HG03378 (cell line): ENCODE measurements around the gene UNC13D.
"Not testable (repeated sequence)": the region's sequence is repeated elsewhere in the genome, so short reads cannot be mapped to it uniquely, and the experiment has no call there.

Experiments used
- ATAC-seq: cut with Tn5 transposase; IDR thresholded peaks from one replicate; pipeline ENCODE4 v1.9.1; 2021; ENCODE audit warnings: mild to moderate bottlenecking, moderate library complexity; ENCODE audit not compliant: unreplicated experiment

The UNC13D gene

DNA sequence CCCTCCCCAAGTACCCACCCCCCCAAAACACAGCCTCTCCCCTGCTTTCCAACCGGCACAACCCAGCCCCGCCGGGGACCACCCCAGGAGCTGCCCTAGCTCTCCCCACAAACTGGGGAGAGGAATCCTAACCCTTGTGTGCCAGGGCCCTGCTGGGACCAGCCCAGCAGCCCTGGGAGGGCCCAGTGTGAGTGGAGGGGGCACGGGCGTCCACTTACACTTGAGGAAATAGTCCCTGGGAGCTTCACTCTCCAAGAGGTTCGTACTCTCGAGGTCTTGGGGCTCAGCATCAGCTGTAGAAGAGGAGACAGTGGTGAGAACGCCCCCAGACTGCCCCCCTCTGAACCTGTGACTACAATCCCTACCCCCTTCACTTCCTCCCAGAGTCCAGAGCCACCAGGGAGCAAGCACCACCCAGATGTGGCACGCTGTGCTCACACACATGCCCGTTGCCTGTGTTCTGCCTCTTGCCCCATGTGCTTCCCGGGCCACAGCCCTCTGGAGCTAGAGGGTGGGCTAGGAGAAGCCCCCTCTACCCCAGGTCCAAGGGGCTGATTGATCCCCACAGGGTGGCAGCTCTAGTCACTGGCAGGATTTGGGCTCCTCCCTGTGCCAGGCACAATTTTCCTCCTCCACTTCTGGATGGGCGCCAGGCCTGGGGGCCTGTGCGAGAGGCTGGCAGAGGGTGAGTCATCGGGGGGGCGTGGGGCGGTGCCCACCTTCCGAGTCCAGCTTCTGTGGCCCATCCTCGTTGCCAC, 31.2 kb upstream of the UNC13D start:
- no peak for ATAC-seq

GRCh38 chr17:75874323-75875181, 30.3 kb upstream of the UNC13D start:
- no peak for ATAC-seq

- no peak for ATAC-seq
These were observed 29.6 kb upstream of the UNC13D start for GRCh38 chr17:75873587-75874322.

- no peak for ATAC-seq
These were observed 28.5 kb upstream of the UNC13D start for GRCh38 chr17:75872434-75873351.

- ATAC-seq: not testable (repeated sequence)
These were observed 26.0 kb upstream of the UNC13D start for GRCh38 chr17:75870228-75870627.

DNA sequence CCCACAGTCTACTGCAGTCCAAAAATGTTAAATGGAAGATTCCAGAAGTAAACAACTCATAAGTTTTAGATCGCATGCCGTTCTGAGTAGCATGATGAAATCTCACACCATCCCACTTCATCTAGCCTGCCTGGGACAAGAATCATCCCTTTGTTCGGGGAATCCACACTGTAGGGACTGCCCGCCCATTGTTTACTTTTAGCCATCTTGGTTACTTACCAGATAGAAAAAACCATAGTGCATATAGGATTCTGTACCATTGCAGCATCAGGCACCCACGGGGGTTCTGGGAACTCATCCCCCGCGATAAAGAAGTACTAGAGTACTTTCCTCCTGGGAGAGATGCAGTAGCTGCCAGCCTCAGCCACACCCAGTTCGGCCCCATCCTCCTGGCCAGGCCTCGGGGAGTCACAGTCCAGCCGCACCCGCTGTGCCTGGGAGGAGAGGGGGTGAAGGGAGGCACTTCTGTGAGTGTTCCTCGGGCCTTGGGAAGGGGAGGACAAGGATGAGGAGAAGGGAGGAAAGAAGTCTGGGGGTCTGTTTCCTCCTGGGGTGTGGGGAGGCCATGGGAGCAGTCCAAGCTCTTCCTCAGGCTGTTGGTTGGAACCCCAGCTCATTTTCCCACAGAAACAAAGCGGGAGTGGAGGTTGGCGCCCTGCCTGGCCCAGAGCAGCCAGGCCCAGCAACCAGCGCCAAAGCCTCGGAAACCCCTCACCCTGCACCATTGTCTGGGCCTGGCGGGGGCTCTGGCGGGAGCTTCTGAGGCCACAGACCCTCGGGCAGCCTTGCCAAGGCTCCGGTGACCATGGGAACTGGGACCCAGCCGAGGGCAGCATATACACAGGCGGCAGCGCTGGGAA, 25.3 kb upstream of the UNC13D start:
- ATAC-seq: no peak

DNA sequence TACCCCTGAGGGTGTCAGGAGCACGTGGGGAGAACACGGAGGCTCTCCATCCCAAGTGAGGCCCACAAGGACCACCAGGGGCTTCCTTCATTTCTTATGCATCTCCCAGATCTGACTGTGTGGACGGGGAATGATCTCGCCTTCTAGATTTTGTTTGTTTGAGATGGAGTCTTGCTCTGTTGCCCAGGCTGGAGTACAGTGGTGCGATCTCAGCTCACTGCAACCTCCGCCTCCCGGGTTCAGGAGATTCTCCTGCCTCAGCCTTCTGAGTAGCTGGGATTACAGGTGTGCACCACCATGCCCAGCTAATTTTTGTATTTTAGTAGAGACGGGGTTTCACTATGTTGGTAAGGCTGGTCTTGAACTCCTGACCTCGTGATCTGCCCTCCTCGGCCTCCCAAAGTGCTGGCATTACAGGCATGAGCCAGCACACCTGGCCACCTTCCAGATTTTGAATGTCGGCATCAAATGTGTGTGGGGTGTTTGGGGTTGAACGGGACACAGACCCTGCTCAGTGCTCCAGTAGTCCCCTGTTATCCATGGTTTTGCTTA, 24.6 kb upstream of the UNC13D start:
- not testable (repeated sequence) for ATAC-seq

DNA sequence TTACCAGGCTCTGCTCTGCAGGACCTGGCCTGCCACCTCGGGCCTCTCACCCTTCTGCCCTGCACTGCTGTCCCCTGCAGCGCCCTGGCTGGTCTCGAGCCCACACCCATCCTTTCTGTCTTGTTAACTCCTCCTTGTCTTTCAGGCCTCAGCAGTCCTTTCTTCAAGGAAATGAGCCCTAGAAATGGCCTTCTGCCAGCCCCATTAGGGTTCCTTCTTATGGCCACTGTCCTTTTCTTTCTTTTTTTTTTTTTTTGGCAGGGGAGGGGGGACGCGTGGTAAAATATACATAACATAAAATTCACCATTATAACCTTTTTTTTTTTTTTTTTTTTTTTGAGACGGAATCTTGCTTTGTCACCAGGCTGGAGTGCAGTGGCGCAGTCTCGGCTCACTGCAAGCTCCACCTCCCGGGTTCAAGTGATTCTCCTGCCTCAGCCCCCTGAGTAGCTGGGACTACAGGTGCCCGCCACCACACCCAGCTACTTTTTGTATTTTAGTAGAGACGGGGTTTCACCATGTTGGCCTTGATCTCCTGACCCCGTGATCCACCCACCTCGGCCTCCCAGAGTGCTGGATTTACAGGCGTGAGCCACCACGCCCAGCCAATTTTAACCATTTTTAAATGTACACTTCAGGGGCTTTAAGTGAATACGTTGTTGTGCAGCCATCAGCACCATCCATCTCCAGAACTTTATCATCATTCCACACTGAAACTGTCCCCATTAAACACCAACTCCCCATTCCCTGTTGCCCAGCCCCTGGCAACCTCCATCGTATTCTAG, 21.4 kb upstream of the UNC13D start:
- ATAC-seq: not testable (repeated sequence)

DNA sequence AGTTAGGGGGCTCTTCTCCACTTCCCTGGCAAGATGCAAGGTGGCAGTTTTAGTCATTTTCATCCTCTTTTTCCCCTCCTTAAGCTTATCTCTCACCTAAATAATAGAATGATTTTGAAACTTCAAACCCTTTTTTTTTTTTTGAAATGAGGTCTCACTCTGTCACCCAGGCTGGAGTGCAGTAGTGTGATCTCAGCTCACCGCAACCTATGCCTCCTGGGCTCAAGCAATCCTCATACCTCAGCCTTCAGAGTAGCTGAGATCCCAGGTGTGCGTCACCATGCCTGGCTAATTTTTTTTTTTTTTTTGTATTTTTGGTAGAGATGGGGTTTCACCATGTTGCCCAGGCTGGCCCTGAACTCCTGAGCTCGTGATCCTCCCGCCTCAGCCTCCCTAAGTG, 20.7 kb upstream of the UNC13D start:
- ATAC-seq: not testable (repeated sequence)

GRCh38 chr17:75864448-75864871, 20.3 kb upstream of the UNC13D start:
- ATAC-seq: peak; percentile 79

- no peak for ATAC-seq
These were observed 17.7 kb upstream of the UNC13D start for GRCh38 chr17:75861927-75862317.

GRCh38 chr17:75859358-75859757, 15.2 kb upstream of the UNC13D start:
- not testable (repeated sequence) for ATAC-seq

- ATAC-seq: peak; percentile 14
These were observed 12.0 kb upstream of the UNC13D start for GRCh38 chr17:75856062-75856756.

DNA sequence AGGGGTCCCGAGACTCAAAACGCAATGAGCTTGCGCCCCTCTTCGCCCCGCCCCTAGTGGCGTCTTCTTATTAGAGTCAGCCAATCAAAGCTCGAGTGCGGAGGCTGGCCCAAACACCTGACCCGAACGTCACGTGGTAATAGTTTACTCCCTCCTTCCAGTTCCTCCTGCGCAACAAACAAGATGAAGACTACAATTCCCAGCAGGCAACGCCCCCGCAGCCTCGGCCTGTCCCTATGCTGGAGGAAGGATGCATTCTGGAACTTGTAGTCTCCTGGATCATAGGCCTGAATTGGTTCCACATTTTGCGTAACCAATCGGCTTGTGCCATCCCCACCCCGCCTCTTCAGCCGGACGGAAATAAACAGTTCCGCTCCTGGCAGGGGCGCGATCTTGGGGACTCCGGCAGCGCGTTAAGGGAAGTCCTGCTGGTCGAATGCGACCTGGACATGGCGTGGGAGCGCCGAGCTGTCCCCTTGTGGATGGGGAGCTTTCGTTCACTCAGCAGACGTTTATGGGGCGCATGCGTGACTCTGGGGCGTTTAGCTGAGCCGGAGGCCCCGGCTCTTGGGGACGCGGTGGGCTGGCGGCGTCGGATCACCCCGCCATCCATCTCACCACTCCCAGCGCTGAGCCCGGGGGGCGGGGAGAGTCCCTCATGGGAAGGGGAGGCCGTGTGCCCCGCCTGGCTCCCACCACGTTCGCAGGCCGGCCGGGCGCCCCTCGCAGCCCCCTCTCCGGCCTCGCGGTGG, 11.3 kb upstream of the UNC13D start, which contains the start of gene WBP2:
TSS of gene WBP2 (minus strand) at position 26 of the 752 bp plus-strand sequence. CDS start 38 bp downstream, outside the sequence.
- ATAC-seq: peak; percentile 88

DNA sequence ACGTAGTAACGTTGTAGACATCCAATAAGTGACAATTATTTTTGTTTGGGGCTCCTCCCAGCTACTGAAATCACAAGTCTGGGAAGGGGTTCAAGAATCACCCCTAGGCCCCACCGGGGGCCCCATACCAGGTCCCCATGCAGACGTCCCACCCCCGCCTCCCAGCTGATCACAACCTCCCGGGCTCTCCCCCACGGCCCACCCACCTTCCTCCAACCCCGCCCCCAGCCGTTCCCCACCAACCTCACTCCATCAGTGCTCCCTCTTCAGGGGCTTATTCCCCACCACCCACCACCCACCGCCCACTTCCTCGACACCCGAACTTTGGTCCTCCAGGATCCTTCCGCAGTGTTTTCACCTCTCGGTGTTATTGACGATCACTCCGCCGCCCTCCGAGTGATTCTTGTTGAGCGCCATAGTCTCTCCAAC, 10.7 kb upstream of the UNC13D start:
- no peak for ATAC-seq

- ATAC-seq: no peak
These were observed 10.0 kb upstream of the UNC13D start for GRCh38 chr17:75854101-75854748.
